HepG2 (cell line): Measurements from ENCODE around the gene TOP2B. TPM values are rescaled to one million over a fixed set of nuclear protein-coding genes. Genes with fewer than 3 reads are reported as not detected.
A peak's percentile ranks its signal among the peaks of the same experiment; 100 is the strongest.

ENCODE experiments used
- CENPX ChIP-seq: sonication (generic); formaldehyde crosslinking; IDR thresholded peaks from 2 replicates; pipeline ENCODE4 v1.9.0; 2021; ENCODE audit warnings: mild to moderate bottlenecking, missing genetic modification reagents, moderate library complexity
- DR1 ChIP-seq: sonication (generic); formaldehyde crosslinking; IDR thresholded peaks from 2 replicates; pipeline ENCODE4 v1.8.0; 2021; ENCODE audit warnings: mild to moderate bottlenecking, missing genetic modification reagents, inconsistent platforms
- ELF1 ChIP-seq: sonication (generic); formaldehyde crosslinking; IDR thresholded peaks from 2 replicates; pipeline ENCODE4 v1.4.0; 2020; ENCODE audit warnings: missing genetic modification reagents
- ERF ChIP-seq: IDR thresholded peaks from 2 replicates; pipeline ENCODE4 v1.6.1; 2018; ENCODE audit warnings: missing biosample characterization, missing genetic modification reagents
- FOXA1 ChIP-seq, 2 experiments: fragments of 450-650 bp in 1 of 2; sonication (generic) in 1 of 2; formaldehyde crosslinking in 1 of 2; IDR thresholded peaks; 2 replicates each; pipeline versions ENCODE4 v1.4.0 to v1.6.1; 2016 to 2020; ENCODE audit warnings: missing genetic modification reagents in 1 of 2
- KMT2A ChIP-seq: sonication (generic); formaldehyde crosslinking; IDR thresholded peaks from 2 replicates; pipeline ENCODE4 v1.4.0; 2020; ENCODE audit warnings: missing genetic modification reagents
- MIXL1 ChIP-seq: IDR thresholded peaks from 2 replicates; pipeline ENCODE4 v1.6.1; 2016
- NFE2 ChIP-seq: sonication (generic); formaldehyde crosslinking; IDR thresholded peaks from 2 replicates; pipeline ENCODE4 v1.4.0; 2020; ENCODE audit warnings: missing genetic modification reagents
- NFRKB ChIP-seq: fragments of 450-650 bp; IDR thresholded peaks from 2 replicates; pipeline ENCODE4 v1.6.1; 2017
- NR1H2 ChIP-seq: sonication (generic); formaldehyde crosslinking; IDR thresholded peaks from 2 replicates; pipeline ENCODE4 v1.8.1; 2022; ENCODE audit warnings: low read depth, missing genetic modification reagents, borderline replicate concordance
- NR2C2 ChIP-seq: sonication (generic); formaldehyde crosslinking; IDR thresholded peaks from 2 replicates; pipeline ENCODE4 v1.4.0; 2020; ENCODE audit warnings: missing genetic modification reagents, mild to moderate bottlenecking, moderate library complexity, borderline replicate concordance
- PHF5A ChIP-seq: IDR thresholded peaks from one replicate; pipeline ENCODE4 v1.6.1; 2018; ENCODE audit warnings: low read depth, missing genetic modification reagents; ENCODE audit not compliant: unreplicated experiment
- POLR2A ChIP-seq, 2 experiments: IDR thresholded peaks; 2 replicates each; pipeline ENCODE4 v1.6.1; 2011; ENCODE audit warnings: low read depth in 2 of 2, low read length in 2 of 2, mild to moderate bottlenecking in 1 of 2, moderate library complexity in 1 of 2; ENCODE audit not compliant: insufficient read depth in 1 of 2
- STAG1 ChIP-seq: sonication (generic); formaldehyde crosslinking; IDR thresholded peaks from 2 replicates; pipeline ENCODE4 v1.4.0; 2020; ENCODE audit warnings: missing genetic modification reagents
- TAF15 ChIP-seq: fragments of 200-400 bp; formaldehyde crosslinking; IDR thresholded peaks from one replicate; pipeline ENCODE4 v1.6.1; 2018; ENCODE audit warnings: mild to moderate bottlenecking, low read depth, low read length; ENCODE audit not compliant: poor library complexity, severe bottlenecking
- ZC3H13 ChIP-seq: sonication (generic); formaldehyde crosslinking; IDR thresholded peaks from 2 replicates; pipeline ENCODE4 v1.8.1; 2023; ENCODE audit warnings: mild to moderate bottlenecking, missing genetic modification reagents, moderate library complexity
- ZNF101 ChIP-seq: sonication (generic); formaldehyde crosslinking; IDR thresholded peaks from 2 replicates; pipeline ENCODE4 v1.4.0; 2020; ENCODE audit warnings: mild to moderate bottlenecking, low read depth, missing genetic modification reagents, borderline replicate concordance
- ZNF253 ChIP-seq: sonication (generic); formaldehyde crosslinking; IDR thresholded peaks from 2 replicates; pipeline ENCODE4 v1.8.0; 2022; ENCODE audit warnings: mild to moderate bottlenecking, missing genetic modification reagents, borderline replicate concordance
- ZNF317 ChIP-seq: sonication (generic); formaldehyde crosslinking; IDR thresholded peaks from 2 replicates; pipeline ENCODE4 v1.5.0; 2020; ENCODE audit warnings: mild to moderate bottlenecking, missing genetic modification reagents
- ZNF326 ChIP-seq: sonication (generic); formaldehyde crosslinking; IDR thresholded peaks from 2 replicates; pipeline ENCODE4 v1.4.0; 2020; ENCODE audit warnings: missing genetic modification reagents, borderline replicate concordance
- ZNF329 ChIP-seq: sonication (generic); formaldehyde crosslinking; IDR thresholded peaks from 2 replicates; pipeline ENCODE4 v1.9.0; 2021; ENCODE audit warnings: low read depth, mild to moderate bottlenecking, missing genetic modification reagents
- ZNF337 ChIP-seq: sonication (generic); formaldehyde crosslinking; IDR thresholded peaks from 2 replicates; pipeline ENCODE4 v1.5.1; 2020; ENCODE audit warnings: missing genetic modification reagents, low read depth, mild to moderate bottlenecking, borderline replicate concordance
- ZNF441 ChIP-seq: sonication (generic); formaldehyde crosslinking; IDR thresholded peaks from 2 replicates; pipeline ENCODE4 v1.7.0; 2021; ENCODE audit warnings: missing genetic modification reagents, borderline replicate concordance
- ZNF883 ChIP-seq: sonication (generic); formaldehyde crosslinking; IDR thresholded peaks from 2 replicates; pipeline ENCODE4 v1.5.1; 2020; ENCODE audit warnings: mild to moderate bottlenecking, missing genetic modification reagents; ENCODE audit errors: not compliant biosample characterization
- polyA plus RNA-seq, 8 experiments: library from polyadenylated mRNA; depleted of rRNA in 3 of 8; stranded (reverse) in 7 of 8; unstranded in 1 of 8; fragments of >200 nt; fragmentation: Illumina TruSeq in 4 of 8; extraction: Trizol in 4 of 8; gene quantifications; 2 replicates each; pipeline versions ENCODE4 v1.2.1 to v1.2.3, GENCODE V29; 2011 to 2016; ENCODE audit warnings: low read depth in 4 of 8, missing spikeins in 1 of 8, mixed read lengths in 1 of 8; ENCODE audit not compliant: insufficient read depth in 1 of 8
- total RNA-seq, 5 experiments: library from RNA; depleted of rRNA; stranded (reverse); fragments of >200 nt; fragmentation: Illumina TruSeq; extraction: Trizol; gene quantifications; 2 replicates each; pipeline ENCODE4 v1.2.3, GENCODE V29; 2016; ENCODE audit warnings: low read depth in 1 of 5
- TF ChIP-seq, protein P1 (sequence below): sonication (generic); formaldehyde crosslinking; IDR thresholded peaks from 2 replicates; pipeline ENCODE4 v1.9.0; 2021; ENCODE audit warnings: missing genetic modification reagents, borderline replicate concordance
- TF ChIP-seq, protein P2 (sequence below): sonication (generic); formaldehyde crosslinking; IDR thresholded peaks from 2 replicates; pipeline ENCODE4 v1.4.0; 2020; ENCODE audit warnings: missing genetic modification reagents
- TF ChIP-seq, protein P3 (sequence below): sonication (generic); formaldehyde crosslinking; IDR thresholded peaks from 2 replicates; pipeline ENCODE4 v1.5.0; 2020; ENCODE audit warnings: missing genetic modification reagents, mild to moderate bottlenecking, borderline replicate concordance

Gene TOP2B
- total and polyA plus RNA-seq, 2 of the 13 experiments (the other 11 are each of a cell fraction or from before 2014, with no cell fraction given) = 27.6 to 88.1 TPM

DNA sequence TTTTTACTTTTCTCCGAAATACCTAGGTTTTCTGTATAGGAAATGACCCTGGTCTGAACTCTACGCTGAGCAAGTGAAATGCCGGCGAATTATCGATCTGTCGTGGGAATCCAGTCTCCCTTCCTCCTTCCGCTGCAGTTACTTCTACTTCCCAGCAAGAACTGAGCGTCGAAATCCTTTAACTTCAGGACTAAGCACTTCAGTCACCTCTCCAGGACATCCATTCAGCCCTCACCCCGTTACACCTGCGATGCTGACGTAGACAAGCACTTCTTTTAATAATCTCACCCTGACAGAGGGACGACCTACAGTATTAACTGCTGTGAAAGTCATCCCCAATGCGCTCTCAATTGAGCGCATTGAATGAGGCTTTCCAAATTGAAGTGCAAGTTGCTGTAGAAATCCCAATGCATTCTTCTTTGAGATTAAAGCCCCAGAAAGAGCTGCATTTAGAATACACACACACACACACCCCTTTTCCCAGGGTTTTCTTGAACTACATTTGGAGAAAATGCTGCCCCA is 1.3 kb downstream of the TOP2B start (continued):
- TF ChIP-seq, protein P1, sequence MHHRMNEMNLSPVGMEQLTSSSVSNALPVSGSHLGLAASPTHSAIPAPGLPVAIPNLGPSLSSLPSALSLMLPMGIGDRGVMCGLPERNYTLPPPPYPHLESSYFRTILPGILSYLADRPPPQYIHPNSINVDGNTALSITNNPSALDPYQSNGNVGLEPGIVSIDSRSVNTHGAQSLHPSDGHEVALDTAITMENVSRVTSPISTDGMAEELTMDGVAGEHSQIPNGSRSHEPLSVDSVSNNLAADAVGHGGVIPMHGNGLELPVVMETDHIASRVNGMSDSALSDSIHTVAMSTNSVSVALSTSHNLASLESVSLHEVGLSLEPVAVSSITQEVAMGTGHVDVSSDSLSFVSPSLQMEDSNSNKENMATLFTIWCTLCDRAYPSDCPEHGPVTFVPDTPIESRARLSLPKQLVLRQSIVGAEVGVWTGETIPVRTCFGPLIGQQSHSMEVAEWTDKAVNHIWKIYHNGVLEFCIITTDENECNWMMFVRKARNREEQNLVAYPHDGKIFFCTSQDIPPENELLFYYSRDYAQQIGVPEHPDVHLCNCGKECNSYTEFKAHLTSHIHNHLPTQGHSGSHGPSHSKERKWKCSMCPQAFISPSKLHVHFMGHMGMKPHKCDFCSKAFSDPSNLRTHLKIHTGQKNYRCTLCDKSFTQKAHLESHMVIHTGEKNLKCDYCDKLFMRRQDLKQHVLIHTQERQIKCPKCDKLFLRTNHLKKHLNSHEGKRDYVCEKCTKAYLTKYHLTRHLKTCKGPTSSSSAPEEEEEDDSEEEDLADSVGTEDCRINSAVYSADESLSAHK (CRISPR knock-in tag) = no peak
- TF ChIP-seq ZNF317 (CRISPR knock-in tag) = no peak
- no peak for TF ChIP-seq NFE2 (CRISPR knock-in tag)
- no peak for TF ChIP-seq ZNF883 (CRISPR knock-in tag)
- TF ChIP-seq ZNF329 (CRISPR knock-in tag) = no peak
- no peak for TF ChIP-seq NR1H2
- TF ChIP-seq ZNF337 (CRISPR knock-in tag) = no peak
- peak; percentile 51; the same call in 1 of the 2 replicates for TF ChIP-seq NR2C2 (CRISPR knock-in tag)
- no peak for TF ChIP-seq ZNF101
- TF ChIP-seq ZNF253 (CRISPR knock-in tag) = no peak
- no peak for TF ChIP-seq ZNF441 (CRISPR knock-in tag)
- TF ChIP-seq ELF1 = peak; percentile 14; the same call in 1 of the 2 replicates
- TF ChIP-seq CENPX (CRISPR knock-in tag) = no peak
- no peak for TF ChIP-seq NFRKB
- no peak for TF ChIP-seq STAG1 (CRISPR knock-in tag)
- no peak for TF ChIP-seq DR1 (CRISPR knock-in tag)
- TF ChIP-seq, protein P2, sequence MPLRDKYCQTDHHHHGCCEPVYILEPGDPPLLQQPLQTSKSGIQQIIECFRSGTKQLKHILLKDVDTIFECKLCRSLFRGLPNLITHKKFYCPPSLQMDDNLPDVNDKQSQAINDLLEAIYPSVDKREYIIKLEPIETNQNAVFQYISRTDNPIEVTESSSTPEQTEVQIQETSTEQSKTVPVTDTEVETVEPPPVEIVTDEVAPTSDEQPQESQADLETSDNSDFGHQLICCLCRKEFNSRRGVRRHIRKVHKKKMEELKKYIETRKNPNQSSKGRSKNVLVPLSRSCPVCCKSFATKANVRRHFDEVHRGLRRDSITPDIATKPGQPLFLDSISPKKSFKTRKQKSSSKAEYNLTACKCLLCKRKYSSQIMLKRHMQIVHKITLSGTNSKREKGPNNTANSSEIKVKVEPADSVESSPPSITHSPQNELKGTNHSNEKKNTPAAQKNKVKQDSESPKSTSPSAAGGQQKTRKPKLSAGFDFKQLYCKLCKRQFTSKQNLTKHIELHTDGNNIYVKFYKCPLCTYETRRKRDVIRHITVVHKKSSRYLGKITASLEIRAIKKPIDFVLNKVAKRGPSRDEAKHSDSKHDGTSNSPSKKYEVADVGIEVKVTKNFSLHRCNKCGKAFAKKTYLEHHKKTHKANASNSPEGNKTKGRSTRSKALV (CRISPR knock-in tag) = peak; percentile 78
- TF ChIP-seq ZC3H13 (CRISPR knock-in tag) = no peak
- TF ChIP-seq, protein P3, sequence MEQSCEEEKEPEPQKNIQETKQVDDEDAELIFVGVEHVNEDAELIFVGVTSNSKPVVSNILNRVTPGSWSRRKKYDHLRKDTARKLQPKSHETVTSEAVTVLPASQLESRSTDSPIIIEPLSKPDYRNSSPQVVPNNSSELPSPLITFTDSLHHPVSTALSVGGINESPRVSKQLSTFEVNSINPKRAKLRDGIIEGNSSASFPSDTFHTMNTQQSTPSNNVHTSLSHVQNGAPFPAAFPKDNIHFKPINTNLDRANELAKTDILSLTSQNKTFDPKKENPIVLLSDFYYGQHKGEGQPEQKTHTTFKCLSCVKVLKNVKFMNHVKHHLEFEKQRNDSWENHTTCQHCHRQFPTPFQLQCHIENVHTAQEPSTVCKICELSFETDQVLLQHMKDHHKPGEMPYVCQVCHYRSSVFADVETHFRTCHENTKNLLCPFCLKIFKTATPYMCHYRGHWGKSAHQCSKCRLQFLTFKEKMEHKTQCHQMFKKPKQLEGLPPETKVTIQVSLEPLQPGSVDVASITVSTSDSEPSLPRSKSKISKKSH = no peak
- TF ChIP-seq ZNF326 (CRISPR knock-in tag) = no peak
- TF ChIP-seq FOXA1 (IDR thresholded peaks at IDR 0.05) = no peak
- no peak for TF ChIP-seq FOXA1 (CRISPR knock-in tag; IDR thresholded peaks at IDR 0.05)
- no peak for TF ChIP-seq TAF15
- TF ChIP-seq ERF = peak; percentile 31; the same call in 1 of the 2 replicates
- no peak for TF ChIP-seq PHF5A
- TF ChIP-seq POLR2A (IDR thresholded peaks at IDR 0.05; ENCODE audit: insufficient read depth in 1 of 2, low read depth in 2 of 2, low read length in 2 of 2) = no peak
- 0 out of 2 replicates have a peak, but pooled peaks have one; percentile 12 for TF ChIP-seq MIXL1 (CRISPR knock-in tag)
- peak; percentile 78; the same call in 1 of the 2 replicates for TF ChIP-seq KMT2A (CRISPR knock-in tag)
